Measurements from ENCODE around the gene C6orf89. TPM values are rescaled to one million over a fixed set of nuclear protein-coding genes. Genes with fewer than 3 reads are reported as not detected.

The C6orf89 gene
- total RNA-seq, 1 donor from 2014 or later, result 28.4 TPM

- intact Hi-C loops (cut with micrococcal nuclease), result loop anchor here (1.0 kb wide), 1 partner anchor 13 kb away; no protein-coding TSS in a partner anchor
- no peak for DNase-seq (ENCODE audit: low spot score)
- H3K27ac Mint-ChIP-seq, result peak overlapping the region; percentile 75
- H3K4me3 Mint-ChIP-seq (ENCODE audit: low read depth), result no peak overlapping the region
- H3K27me3 Mint-ChIP-seq (ENCODE audit: low read depth), result no peaks in the 10 kb centered on the region
- peaks cover 33% of the 10 kb centered on the region for H3K4me1 Mint-ChIP-seq (ENCODE audit: low read depth)
- H3K9me3 Mint-ChIP-seq, result no peaks in the 10 kb centered on the region
- peaks cover 40% of the 10 kb centered on the region for H3K36me3 Mint-ChIP-seq (ENCODE audit: low read depth)
Measured at GRCh38 chr6:36925809-36926208, 40.1 kb downstream of the C6orf89 start.

- intact Hi-C loops (cut with micrococcal nuclease), result no loop called here
- Mint-ChIP-seq H3K4me1 (ENCODE audit: low read depth) (peaks cover 33% of the 10 kb centered on the region), H3K9me3 (no peaks in the 10 kb centered on the region), H3K27me3 (ENCODE audit: low read depth) (no peaks in the 10 kb centered on the region), H3K36me3 (ENCODE audit: low read depth) (peaks cover 30% of the 10 kb centered on the region), H3K4me3 (ENCODE audit: low read depth) (no peak overlapping the region), H3K27ac (no peak overlapping the region)
- no peak for DNase-seq (ENCODE audit: low spot score)
Measured at GRCh38 chr6:36926708-36927513, 41.2 kb downstream of the C6orf89 start.

GRCh38 chr6:36927691-36928546 is 42.2 kb downstream of the C6orf89 start:
- H3K4me3 Mint-ChIP-seq (ENCODE audit: low read depth), result no peak overlapping the region
- no peak for DNase-seq (ENCODE audit: low spot score)
- no peaks in the 10 kb centered on the region for H3K9me3 Mint-ChIP-seq
- peaks cover 33% of the 10 kb centered on the region for H3K4me1 Mint-ChIP-seq (ENCODE audit: low read depth)
- intact Hi-C loops (cut with micrococcal nuclease), result no loop called here
- no peaks in the 10 kb centered on the region for H3K27me3 Mint-ChIP-seq (ENCODE audit: low read depth)
- H3K27ac Mint-ChIP-seq, result no peak overlapping the region
- peaks cover 28% of the 10 kb centered on the region for H3K36me3 Mint-ChIP-seq (ENCODE audit: low read depth)

DNA sequence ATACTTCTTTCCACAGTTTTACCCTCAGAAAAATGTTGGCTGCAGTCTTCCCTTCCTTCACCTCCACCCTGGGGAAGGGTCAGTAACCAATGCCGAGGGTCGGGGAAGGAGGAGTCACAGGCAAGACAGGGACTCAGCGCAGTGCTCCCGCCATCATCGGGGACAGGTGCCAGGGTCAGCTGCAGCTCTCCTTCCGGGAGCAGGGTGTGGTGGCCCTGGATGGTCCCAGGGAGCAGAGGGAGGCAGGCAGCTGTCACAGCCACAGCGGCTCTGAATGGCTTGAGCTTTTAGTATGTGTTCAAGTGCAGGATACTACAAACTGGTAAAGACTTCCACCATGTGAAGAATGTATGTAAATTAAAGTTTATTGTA is 42.8 kb downstream of the C6orf89 start:
- DNase-seq (ENCODE audit: low spot score), result no peak
- no peaks in the 10 kb centered on the region for H3K9me3 Mint-ChIP-seq
- intact Hi-C loops (cut with micrococcal nuclease), result no loop called here
- peaks cover 22% of the 10 kb centered on the region for H3K36me3 Mint-ChIP-seq (ENCODE audit: low read depth)
- H3K27me3 Mint-ChIP-seq (ENCODE audit: low read depth), result no peaks in the 10 kb centered on the region
- no peak overlapping the region for H3K4me3 Mint-ChIP-seq (ENCODE audit: low read depth)
- no peak overlapping the region for H3K27ac Mint-ChIP-seq
- peaks cover 33% of the 10 kb centered on the region for H3K4me1 Mint-ChIP-seq (ENCODE audit: low read depth)

DNA sequence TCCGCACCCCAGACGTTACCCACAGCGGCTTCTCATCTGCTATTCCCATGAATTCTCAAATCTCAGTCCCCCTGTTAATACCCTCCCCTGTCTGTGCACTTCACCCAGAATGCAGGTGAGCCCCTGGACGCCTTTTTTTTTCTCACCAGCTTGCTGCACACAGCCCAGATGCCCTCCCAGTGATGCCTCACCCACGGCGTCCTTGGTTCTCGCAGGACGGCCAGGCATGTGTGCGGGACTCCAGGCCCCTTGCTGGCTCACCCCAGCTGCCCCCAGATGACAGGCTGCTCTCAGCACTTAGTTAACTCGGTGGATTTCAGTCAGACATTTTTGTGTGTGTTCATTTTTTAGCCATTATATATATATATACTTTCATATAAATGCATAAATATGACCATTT is 43.4 kb downstream of the C6orf89 start:
- H3K9me3 Mint-ChIP-seq, result no peaks in the 10 kb centered on the region
- no peak for DNase-seq (ENCODE audit: low spot score)
- H3K27ac Mint-ChIP-seq, result no peak overlapping the region
- H3K4me3 Mint-ChIP-seq (ENCODE audit: low read depth), result no peak overlapping the region
- intact Hi-C loops (cut with micrococcal nuclease), result no loop called here
- H3K27me3 Mint-ChIP-seq (ENCODE audit: low read depth), result no peaks in the 10 kb centered on the region
- peaks cover 30% of the 10 kb centered on the region for H3K4me1 Mint-ChIP-seq (ENCODE audit: low read depth)
- H3K36me3 Mint-ChIP-seq (ENCODE audit: low read depth), result peaks cover 19% of the 10 kb centered on the region

DNA sequence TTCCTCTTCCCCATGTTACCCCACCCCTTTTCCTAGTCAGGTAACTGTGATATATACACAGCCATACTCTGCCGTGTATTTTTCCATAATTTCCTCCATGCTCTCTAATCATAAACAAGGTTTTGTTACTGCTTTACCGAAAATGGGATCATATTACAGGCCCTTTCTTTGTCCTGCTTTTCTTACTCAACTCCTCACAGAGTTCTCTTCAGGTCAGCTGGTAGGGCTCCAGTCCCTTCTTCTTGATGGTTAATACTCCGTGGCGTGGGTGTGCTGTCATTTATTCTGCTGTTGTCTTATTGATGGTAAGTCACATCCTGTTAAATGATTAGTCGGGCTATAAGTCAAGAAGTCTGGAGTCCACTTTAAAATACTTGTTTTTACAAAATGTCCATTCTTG is 43.9 kb downstream of the C6orf89 start:
- peaks cover 26% of the 10 kb centered on the region for H3K4me1 Mint-ChIP-seq (ENCODE audit: low read depth)
- peaks cover 15% of the 10 kb centered on the region for H3K36me3 Mint-ChIP-seq (ENCODE audit: low read depth)
- H3K27me3 Mint-ChIP-seq (ENCODE audit: low read depth), result no peaks in the 10 kb centered on the region
- no peak for DNase-seq (ENCODE audit: low spot score)
- intact Hi-C loops (cut with micrococcal nuclease), result no loop called here
- H3K9me3 Mint-ChIP-seq, result no peaks in the 10 kb centered on the region
- no peak overlapping the region for H3K4me3 Mint-ChIP-seq (ENCODE audit: low read depth)
- H3K27ac Mint-ChIP-seq, result no peak overlapping the region

- peaks cover 6% of the 10 kb centered on the region for H3K36me3 Mint-ChIP-seq (ENCODE audit: low read depth)
- H3K27me3 Mint-ChIP-seq (ENCODE audit: low read depth), result peaks cover 3% of the 10 kb centered on the region
- no peak overlapping the region for H3K27ac Mint-ChIP-seq
- peaks cover 17% of the 10 kb centered on the region for H3K4me1 Mint-ChIP-seq (ENCODE audit: low read depth)
- no peaks in the 10 kb centered on the region for H3K9me3 Mint-ChIP-seq
- H3K4me3 Mint-ChIP-seq (ENCODE audit: low read depth), result no peak overlapping the region
- intact Hi-C loops (cut with micrococcal nuclease), result no loop called here
- no peak for DNase-seq (ENCODE audit: low spot score)
Measured at GRCh38 chr6:36930483-36930882, 44.7 kb downstream of the C6orf89 start.

GRCh38 chr6:36933102-36933501 is 47.4 kb downstream of the C6orf89 start:
- no peaks in the 10 kb centered on the region for H3K9me3 Mint-ChIP-seq
- no peak overlapping the region for H3K4me3 Mint-ChIP-seq (ENCODE audit: low read depth)
- H3K4me1 Mint-ChIP-seq (ENCODE audit: low read depth), result peaks cover 9% of the 10 kb centered on the region
- DNase-seq (ENCODE audit: low spot score), result no peak
- intact Hi-C loops (cut with micrococcal nuclease), result no loop called here
- no peak overlapping the region for H3K27ac Mint-ChIP-seq
- peaks cover 14% of the 10 kb centered on the region for H3K27me3 Mint-ChIP-seq (ENCODE audit: low read depth)
- H3K36me3 Mint-ChIP-seq (ENCODE audit: low read depth), result no peaks in the 10 kb centered on the region

- Mint-ChIP-seq H3K4me3 (ENCODE audit: low read depth) (no peak overlapping the region), H3K4me1 (ENCODE audit: low read depth) (peaks cover 9% of the 10 kb centered on the region), H3K27me3 (ENCODE audit: low read depth) (peaks cover 14% of the 10 kb centered on the region), H3K9me3 (no peaks in the 10 kb centered on the region), H3K36me3 (ENCODE audit: low read depth) (no peaks in the 10 kb centered on the region), H3K27ac (no peak overlapping the region)
- intact Hi-C loops (cut with micrococcal nuclease), result no loop called here
- DNase-seq (ENCODE audit: low spot score), result no peak
Measured at GRCh38 chr6:36933519-36933918, 47.8 kb downstream of the C6orf89 start.

GRCh38 chr6:36934901-36935300 is 49.1 kb downstream of the C6orf89 start:
- intact Hi-C loops (cut with micrococcal nuclease), result no loop called here
- peaks cover 9% of the 10 kb centered on the region for H3K4me1 Mint-ChIP-seq (ENCODE audit: low read depth)
- no peaks in the 10 kb centered on the region for H3K36me3 Mint-ChIP-seq (ENCODE audit: low read depth)
- no peaks in the 10 kb centered on the region for H3K9me3 Mint-ChIP-seq
- peaks cover 21% of the 10 kb centered on the region for H3K27me3 Mint-ChIP-seq (ENCODE audit: low read depth)
- DNase-seq (ENCODE audit: low spot score), result no peak
- no peak overlapping the region for H3K4me3 Mint-ChIP-seq (ENCODE audit: low read depth)
- H3K27ac Mint-ChIP-seq, result no peak overlapping the region

- intact Hi-C loops (cut with micrococcal nuclease), result no loop called here
- H3K27me3 Mint-ChIP-seq (ENCODE audit: low read depth), result peaks cover 26% of the 10 kb centered on the region
- H3K36me3 Mint-ChIP-seq (ENCODE audit: low read depth), result no peaks in the 10 kb centered on the region
- no peak overlapping the region for H3K27ac Mint-ChIP-seq
- H3K9me3 Mint-ChIP-seq, result no peaks in the 10 kb centered on the region
- no peak overlapping the region for H3K4me3 Mint-ChIP-seq (ENCODE audit: low read depth)
- H3K4me1 Mint-ChIP-seq (ENCODE audit: low read depth), result peaks cover 14% of the 10 kb centered on the region
- DNase-seq (ENCODE audit: low spot score), result no peak
Measured at GRCh38 chr6:36936824-36937223, 51.1 kb downstream of the C6orf89 start.

DNA sequence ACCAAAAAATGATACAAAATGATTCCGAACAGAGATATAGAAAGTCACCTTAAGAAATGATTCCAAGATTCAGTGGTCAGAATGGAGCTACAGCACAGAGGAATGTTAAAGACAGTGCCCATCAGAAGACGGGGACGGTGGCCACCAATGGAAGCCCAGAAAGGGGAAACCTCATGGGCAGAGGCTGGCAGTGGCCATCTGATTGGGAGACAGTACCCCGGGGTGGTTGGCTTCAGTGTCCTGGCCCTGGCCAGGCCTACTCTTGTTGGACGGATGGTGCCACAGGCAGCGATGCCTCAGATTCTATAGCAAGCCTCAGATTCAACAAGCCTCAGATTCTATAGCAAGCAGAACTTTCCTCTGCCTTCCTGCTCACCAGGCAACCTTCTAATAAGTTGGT is 52.1 kb downstream of the C6orf89 start:
- Mint-ChIP-seq H3K27ac (no peak overlapping the region), H3K4me3 (ENCODE audit: low read depth) (no peak overlapping the region), H3K36me3 (ENCODE audit: low read depth) (no peaks in the 10 kb centered on the region), H3K4me1 (ENCODE audit: low read depth) (peaks cover 14% of the 10 kb centered on the region), H3K27me3 (ENCODE audit: low read depth) (peaks cover 28% of the 10 kb centered on the region), H3K9me3 (no peaks in the 10 kb centered on the region)
- no peak for DNase-seq (ENCODE audit: low spot score)
- intact Hi-C loops (cut with micrococcal nuclease), result no loop called here

GRCh38 chr6:36938536-36938935 is 52.8 kb downstream of the C6orf89 start:
- no peaks in the 10 kb centered on the region for H3K9me3 Mint-ChIP-seq
- peaks cover 17% of the 10 kb centered on the region for H3K4me1 Mint-ChIP-seq (ENCODE audit: low read depth)
- no peak overlapping the region for H3K4me3 Mint-ChIP-seq (ENCODE audit: low read depth)
- no peak for DNase-seq (ENCODE audit: low spot score)
- intact Hi-C loops (cut with micrococcal nuclease), result no loop called here
- H3K27me3 Mint-ChIP-seq (ENCODE audit: low read depth), result peaks cover 33% of the 10 kb centered on the region
- no peaks in the 10 kb centered on the region for H3K36me3 Mint-ChIP-seq (ENCODE audit: low read depth)
- no peak overlapping the region for H3K27ac Mint-ChIP-seq

Data from activated T-helper 2 cell treated with anti-CD3 and anti-CD28 coated beads, Interferon-gamma antibody, Interleukin-2, Interleukin-4, amounts not matched to agents 10 μg/mL and 5 μg/mL and 100 μg/mL, durations not matched to agents 14 hours and 24 hours and 36 hours (primary cell).